Uterus (tissue), 4 donors: Measurements from ENCODE around the gene FOXK1. TPM values are rescaled to one million over a fixed set of nuclear protein-coding genes. Genes with fewer than 3 reads are reported as not detected.

ENCODE experiments used
- DNase-seq, 2 donors: peaks; one replicate each; pipeline ENCODE4 v3.0.0-alpha.2; 2019 to 2020
- H3K27ac ChIP-seq, 2 donors: fragments of 200-600 bp; sonication (generic); 1 replicate in 1 of 2; 2 replicates in 1 of 2; pipeline ENCODE4 v1.5.1; 2016 to 2018
- H3K27me3 ChIP-seq, 2 donors: fragments of 200-600 bp; sonication (generic); one replicate each; pipeline ENCODE4 v1.5.1; 2018 to 2019; ENCODE audit warnings: control low read depth in 1 of 2
- H3K36me3 ChIP-seq, 2 donors: fragments of 200-600 bp; sonication (generic); one replicate each; pipeline ENCODE4 v1.5.1; 2019; ENCODE audit warnings: control low read depth in 1 of 2
- H3K4me1 ChIP-seq, 2 donors: fragments of 200-600 bp; sonication (generic); one replicate each; pipeline ENCODE4 v1.5.1; 2018 to 2019; ENCODE audit warnings: control low read depth in 1 of 2
- H3K4me3 ChIP-seq, 2 donors: fragments of 200-600 bp; sonication (generic); 1 replicate in 1 of 2; 2 replicates in 1 of 2; pipeline ENCODE4 v1.5.1; 2018 to 2019; ENCODE audit warnings: mild to moderate bottlenecking in 1 of 2
- H3K9me3 ChIP-seq, 2 donors: fragments of 200-600 bp; sonication (generic); one replicate each; pipeline ENCODE4 v1.5.1; 2019; ENCODE audit warnings: control low read depth in 1 of 2
- POLR2A ChIP-seq, 2 donors: fragments of 450-650 bp; IDR thresholded peaks; one replicate each; pipeline ENCODE4 v1.6.1; 2016; ENCODE audit warnings: antibody characterized with exemption in 2 of 2, mild to moderate bottlenecking in 1 of 2, moderate library complexity in 1 of 2
- intact Hi-C: fragments of 100-400 bp; cut with DNase I; formaldehyde crosslinking; loops from one replicate; pipeline ENCODE4 v1.15.1; 2023; ENCODE audit warnings: low total_unique reads
- total RNA-seq, 4 donors: library from RNA; depleted of rRNA in 3 of 4; stranded (reverse); fragments of >200 nt in 3 of 4; gene quantifications; one replicate each; pipeline versions ENCODE4 v1.1.0 to v1.2.4, GENCODE V29; 2014 to 2023
- TF ChIP-seq, protein P1 (sequence below), 4 experiments: fragments of 200-600 bp in 2 of 4; fragments of 450-650 bp in 2 of 4; sonication (generic) in 2 of 4; IDR thresholded peaks; one replicate each; pipeline ENCODE4 v1.5.1; 2016 to 2019; ENCODE audit warnings: antibody characterized with exemption in 4 of 4, mild to moderate bottlenecking in 2 of 4, moderate library complexity in 1 of 4
- donor health status: DM: yes; HTN: yes; CAD: no.

Gene FOXK1
- total RNA-seq, 4 donors from 2014 or later = 9.0 to 64.1 (median 21.5) TPM

DNA sequence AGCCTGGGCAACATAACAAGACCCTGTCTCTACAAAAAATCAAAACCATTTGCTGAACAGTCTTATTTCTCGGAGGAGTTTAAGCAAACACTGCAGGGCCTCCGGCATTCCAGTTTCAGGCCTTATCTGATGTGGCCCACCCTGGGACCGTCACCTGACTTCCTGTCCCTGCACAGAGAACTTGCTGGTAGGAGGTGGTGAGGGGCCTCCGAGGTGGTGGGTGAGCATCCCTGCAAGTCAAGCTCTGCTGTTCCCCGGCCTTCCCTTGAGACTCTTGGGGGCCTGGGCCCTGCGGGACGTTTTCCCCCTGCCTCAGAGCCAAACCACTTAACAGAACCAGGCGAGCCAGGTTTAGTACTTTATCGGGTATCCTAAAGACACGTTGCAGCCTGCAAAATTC is 48.9 kb downstream of the FOXK1 start:
- Histone ChIP-seq H3K9me3 (no peaks in the 10 kb centered on the region), H3K4me1 (peaks cover 0 to 19% of the 10 kb centered on the region in 2 donors), H3K36me3 (no peaks in the 10 kb centered on the region), H3K4me3 (no peak overlapping the region), H3K27ac (no peak overlapping the region), H3K27me3 (no peaks in the 10 kb centered on the region)
- intact Hi-C loops = no loop called here
- no peak for TF ChIP-seq POLR2A (IDR thresholded peaks at IDR 0.05)
- TF ChIP-seq, protein P1, sequence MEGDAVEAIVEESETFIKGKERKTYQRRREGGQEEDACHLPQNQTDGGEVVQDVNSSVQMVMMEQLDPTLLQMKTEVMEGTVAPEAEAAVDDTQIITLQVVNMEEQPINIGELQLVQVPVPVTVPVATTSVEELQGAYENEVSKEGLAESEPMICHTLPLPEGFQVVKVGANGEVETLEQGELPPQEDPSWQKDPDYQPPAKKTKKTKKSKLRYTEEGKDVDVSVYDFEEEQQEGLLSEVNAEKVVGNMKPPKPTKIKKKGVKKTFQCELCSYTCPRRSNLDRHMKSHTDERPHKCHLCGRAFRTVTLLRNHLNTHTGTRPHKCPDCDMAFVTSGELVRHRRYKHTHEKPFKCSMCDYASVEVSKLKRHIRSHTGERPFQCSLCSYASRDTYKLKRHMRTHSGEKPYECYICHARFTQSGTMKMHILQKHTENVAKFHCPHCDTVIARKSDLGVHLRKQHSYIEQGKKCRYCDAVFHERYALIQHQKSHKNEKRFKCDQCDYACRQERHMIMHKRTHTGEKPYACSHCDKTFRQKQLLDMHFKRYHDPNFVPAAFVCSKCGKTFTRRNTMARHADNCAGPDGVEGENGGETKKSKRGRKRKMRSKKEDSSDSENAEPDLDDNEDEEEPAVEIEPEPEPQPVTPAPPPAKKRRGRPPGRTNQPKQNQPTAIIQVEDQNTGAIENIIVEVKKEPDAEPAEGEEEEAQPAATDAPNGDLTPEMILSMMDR (IDR thresholded peaks at IDR 0.05) = no peak
- DNase-seq = no peak

DNA sequence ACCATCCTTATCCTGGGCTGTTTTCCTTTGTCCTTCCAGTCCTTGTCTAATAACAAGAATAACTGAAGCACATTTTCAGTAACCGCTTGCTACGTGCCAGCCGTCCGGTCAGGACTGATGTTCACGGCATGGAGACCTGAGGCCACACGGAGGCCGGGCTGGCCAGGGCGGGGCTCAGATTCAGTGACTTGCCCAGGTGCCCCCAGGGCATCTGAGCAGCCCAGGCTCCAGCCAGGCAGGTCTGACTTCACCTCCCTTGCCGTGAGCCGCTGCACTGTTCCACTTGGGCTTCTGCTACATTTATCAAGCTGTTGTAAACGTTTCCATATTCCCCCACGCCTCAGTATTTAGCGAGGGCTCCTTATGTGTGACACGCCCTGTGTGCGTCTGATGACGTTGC is 49.7 kb downstream of the FOXK1 start:
- Histone ChIP-seq H3K9me3 (no peaks in the 10 kb centered on the region), H3K36me3 (no peaks in the 10 kb centered on the region), H3K27me3 (no peaks in the 10 kb centered on the region), H3K4me1 (peaks cover 0 to 12% of the 10 kb centered on the region in 2 donors), H3K27ac (no peak overlapping the region), H3K4me3 (no peak overlapping the region)
- intact Hi-C loops = no loop called here
- no peak for DNase-seq
- TF ChIP-seq, protein P1 (IDR thresholded peaks at IDR 0.05) = no peak

DNA sequence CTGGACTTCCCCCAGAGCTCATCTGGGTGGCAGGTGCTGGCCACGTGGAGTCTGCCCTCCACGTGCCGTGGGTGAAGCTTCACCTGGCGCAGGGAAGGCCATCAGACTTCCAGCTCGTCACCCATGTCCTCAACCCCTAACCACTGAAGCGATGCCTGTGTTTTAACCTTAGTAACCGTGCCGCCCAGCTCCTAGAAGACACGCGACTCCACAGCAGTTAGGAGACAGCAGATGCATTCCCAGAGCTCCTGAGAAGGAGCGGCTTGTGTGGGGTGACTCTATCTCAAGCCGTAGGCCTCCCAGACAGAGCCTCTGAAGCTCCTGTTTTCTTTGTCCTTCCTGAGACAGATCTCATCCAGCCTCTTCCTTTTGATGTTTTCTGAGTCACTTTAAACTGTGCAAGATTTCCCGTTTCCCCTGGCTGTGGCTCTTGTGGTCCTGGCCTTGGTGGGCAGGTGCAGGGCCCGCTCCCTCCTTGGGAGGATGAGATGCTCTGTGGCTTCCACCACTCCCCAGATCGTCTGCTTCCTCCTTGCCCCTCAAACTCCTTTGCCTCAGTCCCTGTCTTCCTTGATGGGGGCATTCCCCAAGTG is 51.9 kb downstream of the FOXK1 start:
- Histone ChIP-seq H3K27me3 (no peaks in the 10 kb centered on the region), H3K36me3 (no peaks in the 10 kb centered on the region), H3K27ac (no peak overlapping the region), H3K4me1 (no peaks in the 10 kb centered on the region), H3K4me3 (no peak overlapping the region), H3K9me3 (no peaks in the 10 kb centered on the region)
- TF ChIP-seq, protein P1 (IDR thresholded peaks at IDR 0.05) = no peak
- no peak for TF ChIP-seq POLR2A (IDR thresholded peaks at IDR 0.05)
- DNase-seq = no peak
- intact Hi-C loops = no loop called here

DNA sequence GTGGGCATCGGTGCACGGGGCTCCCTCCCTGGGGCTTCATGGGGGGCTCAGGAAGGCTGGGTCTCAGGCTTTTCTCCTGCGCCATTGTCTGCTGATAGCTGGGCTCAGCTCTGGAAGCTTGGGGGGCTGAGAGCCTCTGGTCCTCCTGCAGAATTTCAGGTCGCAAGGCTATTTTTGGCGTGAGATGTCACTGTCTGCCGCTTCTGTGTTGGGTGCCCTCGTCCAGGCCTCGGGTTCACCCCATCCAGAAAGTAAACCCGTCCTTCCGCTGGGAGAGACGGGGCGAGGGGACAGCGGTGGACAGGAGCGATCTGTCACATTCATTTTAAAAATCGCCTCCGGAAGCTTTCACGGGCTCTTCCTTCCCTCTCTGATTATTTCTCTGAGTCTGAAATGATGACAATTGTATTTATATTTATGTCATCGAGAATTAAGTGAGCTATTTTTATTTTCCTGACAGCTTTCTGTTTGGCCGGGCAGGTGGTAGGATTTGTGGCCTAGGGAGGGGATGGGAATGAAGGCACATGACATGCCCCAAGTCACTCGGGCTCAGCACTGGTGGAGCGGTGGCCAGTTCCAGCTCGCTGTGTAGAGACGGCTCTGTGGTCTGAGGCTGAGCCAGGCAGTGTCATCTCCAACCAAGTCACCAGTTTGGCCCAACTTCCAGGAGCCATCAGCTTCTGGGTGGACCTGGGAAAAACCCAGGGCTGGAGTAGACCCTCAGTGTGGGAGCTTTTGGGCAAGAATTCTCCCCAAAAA is 52.7 kb downstream of the FOXK1 start:
- TF ChIP-seq, protein P1 (IDR thresholded peaks at IDR 0.05) = no peak
- TF ChIP-seq POLR2A (IDR thresholded peaks at IDR 0.05) = no peak
- Histone ChIP-seq H3K9me3 (no peaks in the 10 kb centered on the region), H3K4me1 (no peaks in the 10 kb centered on the region), H3K27me3 (no peaks in the 10 kb centered on the region), H3K36me3 (no peaks in the 10 kb centered on the region), H3K4me3 (no peak overlapping the region), H3K27ac (no peak overlapping the region)
- no peak for DNase-seq
- intact Hi-C loops = no loop called here

DNA sequence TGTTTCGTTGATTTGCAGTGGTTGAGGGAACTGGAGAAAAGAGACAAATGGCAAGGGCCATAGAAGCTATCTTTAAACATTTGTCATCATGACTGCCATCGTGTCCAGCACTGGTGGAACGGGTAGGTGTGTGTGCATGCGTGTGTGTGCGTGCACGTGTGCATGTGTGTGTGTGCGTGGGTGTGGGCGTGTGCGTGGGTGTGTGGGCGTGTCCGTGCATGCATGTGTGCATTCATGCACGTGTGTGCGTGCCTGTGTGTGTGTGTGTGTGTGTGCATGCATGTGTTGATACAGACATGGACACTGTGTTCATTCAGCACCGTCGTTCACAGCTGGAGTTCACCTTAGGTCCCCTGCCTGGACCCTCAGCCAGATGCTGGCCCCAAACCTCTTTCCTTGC is 55.2 kb downstream of the FOXK1 start:
- Histone ChIP-seq H3K27me3 (no peaks in the 10 kb centered on the region), H3K27ac (no peak overlapping the region), H3K4me1 (no peaks in the 10 kb centered on the region), H3K9me3 (no peaks in the 10 kb centered on the region), H3K36me3 (no peaks in the 10 kb centered on the region), H3K4me3 (no peak overlapping the region)
- TF ChIP-seq, protein P1 (IDR thresholded peaks at IDR 0.05) = no peak
- TF ChIP-seq POLR2A (IDR thresholded peaks at IDR 0.05) = no peak
- no peak for DNase-seq
- intact Hi-C loops = no loop called here
